GM18517 (cell line): ENCODE results near the gene SYTL1.
"Not testable (repeated sequence)": the region's sequence is repeated elsewhere in the genome, so short reads cannot be mapped to it uniquely, and the experiment has no call there.

Source experiments
- ATAC-seq: cut with Tn5 transposase; IDR thresholded peaks from one replicate; pipeline ENCODE4 v1.9.1; 2021; ENCODE audit warnings: mild to moderate bottlenecking, moderate library complexity; ENCODE audit not compliant: unreplicated experiment

The SYTL1 gene

GRCh38 chr1:27383039-27383605 lies 41.3 kb downstream of the SYTL1 start, which contains the start of gene CD164L2:
Gene CD164L2 (minus strand): TSS chr1:27383333. CDS start chr1:27383239, 94 bp downstream.
- ATAC-seq: no peak

GRCh38 chr1:27383661-27384060 lies 41.8 kb downstream of the SYTL1 start:
- ATAC-seq: no peak

DNA sequence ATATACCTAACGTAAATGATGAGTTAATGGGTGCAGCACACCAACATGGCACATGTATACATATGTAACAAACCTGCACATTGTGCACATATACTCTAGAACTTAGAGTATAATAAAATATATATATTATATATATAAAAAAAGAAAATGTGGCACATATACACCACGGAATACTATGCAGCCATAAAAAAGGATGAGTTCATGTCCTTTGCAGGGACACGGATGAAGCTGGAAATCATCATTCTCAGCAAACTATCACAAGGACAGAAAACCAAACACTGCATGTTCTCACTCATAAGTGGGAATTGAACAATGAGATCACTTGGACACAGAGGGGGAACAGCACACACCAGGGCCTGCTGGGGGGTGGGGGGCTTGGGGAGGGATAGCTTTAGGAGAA lies 43.0 kb downstream of the SYTL1 start:
- not testable (repeated sequence) for ATAC-seq

DNA sequence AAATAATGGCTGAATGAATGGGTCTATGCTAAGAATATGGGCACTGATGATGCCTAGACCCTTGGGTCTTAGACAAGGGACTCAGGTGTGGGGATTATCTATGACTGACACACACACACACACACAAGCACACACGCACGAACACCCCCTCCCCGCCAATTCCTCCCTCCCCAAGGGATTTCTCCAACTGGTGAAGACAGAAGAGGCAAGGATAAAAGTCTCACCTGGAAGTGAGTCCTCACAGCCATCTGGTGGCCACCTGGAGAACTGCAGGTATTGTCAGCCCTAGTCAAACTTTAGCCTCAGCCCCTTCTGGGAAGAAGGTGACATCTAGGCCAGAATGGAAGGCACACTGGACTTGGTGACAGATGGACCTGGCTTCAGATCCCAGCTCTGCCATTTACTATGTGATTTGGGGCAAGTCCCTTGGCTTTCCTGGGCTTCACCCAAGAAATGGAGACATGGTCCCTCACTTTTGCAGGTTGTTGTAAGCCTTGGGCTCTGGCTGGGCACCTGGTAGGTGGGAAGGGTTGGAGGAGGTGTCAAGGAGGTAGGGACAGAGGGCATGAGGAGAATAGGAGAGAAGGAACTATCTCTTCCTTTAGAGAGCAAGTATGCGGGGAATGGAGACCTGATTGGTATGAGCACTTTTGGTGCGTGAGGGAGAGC lies 46.6 kb downstream of the SYTL1 start:
- ATAC-seq: no peak

GRCh38 chr1:27391511-27392095 lies 49.8 kb downstream of the SYTL1 start:
- ATAC-seq: no peak

- ATAC-seq: peak; percentile 46
Measured at GRCh38 chr1:27392096-27392777, 50.4 kb downstream of the SYTL1 start, which contains the start of gene GPR3. Gene GPR3 (plus strand): TSS chr1:27392622. CDS start chr1:27393799, 1,177 bp downstream.

DNA sequence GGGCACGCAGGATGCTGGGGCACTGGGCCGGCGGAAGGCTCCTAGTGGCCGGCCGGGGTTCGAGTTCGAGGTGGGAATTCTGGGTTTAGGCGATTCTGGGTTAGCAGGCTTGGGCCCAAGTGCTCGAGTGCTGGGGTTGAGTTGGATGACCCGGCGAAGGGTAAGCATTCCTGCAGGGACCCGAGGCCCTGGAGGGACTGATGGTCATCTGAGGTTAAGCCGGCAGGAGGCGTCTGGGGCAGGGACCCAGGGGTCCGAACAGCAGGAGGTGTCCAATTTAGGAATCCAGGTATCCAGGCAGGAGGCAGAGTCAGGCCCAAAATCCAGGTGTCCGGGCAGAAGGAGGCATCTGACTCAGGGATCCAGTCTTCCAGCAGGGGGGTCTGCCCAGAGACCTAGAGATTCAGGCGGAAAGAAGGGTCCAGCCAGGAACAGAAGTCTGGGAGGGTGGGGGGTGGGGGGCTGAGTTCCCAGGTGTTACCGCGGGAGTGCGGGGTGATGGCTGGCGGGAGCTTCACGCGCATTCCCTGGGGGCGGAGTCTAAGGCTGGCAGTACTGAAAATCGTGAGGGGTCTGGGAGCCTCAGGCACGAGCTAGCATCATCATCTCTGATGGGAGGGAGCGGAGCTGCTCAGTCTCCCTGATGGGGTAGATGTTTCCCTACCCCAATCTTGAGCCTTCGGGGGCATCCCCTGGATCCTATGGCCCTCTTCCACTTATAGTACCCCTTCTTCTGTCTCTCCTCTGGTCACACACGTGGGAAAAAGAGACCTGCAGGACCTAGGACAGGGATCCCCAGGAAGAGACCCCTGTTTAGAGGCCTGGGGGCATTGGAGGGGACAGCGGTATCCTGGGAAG lies 51.2 kb downstream of the SYTL1 start:
- ATAC-seq: no peak

GRCh38 chr1:27393641-27394281 lies 51.9 kb downstream of the SYTL1 start:
- no peak for ATAC-seq

DNA sequence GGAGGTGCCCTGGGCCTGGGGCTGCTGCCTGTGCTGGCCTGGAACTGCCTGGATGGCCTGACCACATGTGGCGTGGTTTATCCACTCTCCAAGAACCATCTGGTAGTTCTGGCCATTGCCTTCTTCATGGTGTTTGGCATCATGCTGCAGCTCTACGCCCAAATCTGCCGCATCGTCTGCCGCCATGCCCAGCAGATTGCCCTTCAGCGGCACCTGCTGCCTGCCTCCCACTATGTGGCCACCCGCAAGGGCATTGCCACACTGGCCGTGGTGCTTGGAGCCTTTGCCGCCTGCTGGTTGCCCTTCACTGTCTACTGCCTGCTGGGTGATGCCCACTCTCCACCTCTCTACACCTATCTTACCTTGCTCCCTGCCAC lies 52.4 kb downstream of the SYTL1 start:
- ATAC-seq: no peak

DNA sequence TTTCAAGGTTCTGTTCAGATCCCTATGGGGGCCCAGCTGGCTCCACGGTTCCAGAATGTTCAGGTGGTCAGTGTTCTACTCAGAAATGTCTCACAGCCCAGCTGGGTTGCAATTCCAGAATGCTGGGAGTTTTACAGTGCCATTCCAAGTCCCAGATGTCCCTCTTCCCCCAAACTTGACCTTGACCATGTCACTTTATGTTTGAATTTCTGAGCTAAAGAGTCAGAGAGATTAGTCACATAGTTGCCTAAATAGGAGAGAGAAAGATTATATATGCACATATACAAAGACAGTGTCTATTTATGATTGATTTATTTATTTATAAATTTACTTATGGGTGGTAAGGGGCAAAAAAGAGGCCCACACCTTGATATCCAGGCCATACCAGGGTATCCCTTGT lies 53.1 kb downstream of the SYTL1 start:
- no peak for ATAC-seq

DNA sequence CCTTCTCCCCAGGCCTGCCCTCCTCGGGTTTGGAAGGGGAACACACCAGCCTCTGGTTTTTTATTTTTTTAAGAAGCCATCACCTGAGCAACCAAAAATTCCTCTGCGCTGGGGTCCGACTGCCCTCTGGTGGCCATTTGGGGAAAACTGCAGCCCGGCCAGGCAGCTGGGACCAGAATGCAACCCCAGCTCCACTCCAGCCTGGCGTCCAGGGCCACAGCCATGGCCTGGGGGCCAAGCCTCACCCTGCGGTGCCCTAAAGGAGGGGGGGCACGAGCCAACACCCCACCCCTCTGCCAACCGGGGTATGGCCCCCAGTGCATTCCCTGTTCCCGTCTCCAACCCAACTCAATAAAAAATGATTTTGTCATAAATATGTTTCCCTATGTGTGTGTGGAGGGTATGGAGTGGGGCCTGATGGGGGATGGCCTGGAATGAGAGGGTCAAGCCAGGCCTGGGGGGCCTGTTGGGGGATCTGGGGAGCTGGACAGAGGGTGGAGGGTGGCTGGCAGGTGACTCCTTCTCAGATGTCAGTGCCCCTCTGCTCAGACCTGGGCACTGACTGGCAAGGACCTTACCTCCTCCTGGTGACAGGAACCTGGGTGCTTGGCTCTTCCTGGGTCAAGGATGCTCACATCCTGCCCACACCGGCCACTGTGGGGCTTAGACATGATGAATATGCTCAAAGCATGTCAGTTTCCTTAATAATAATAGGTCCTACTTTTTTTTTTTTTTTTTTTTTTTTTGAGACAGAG lies 53.8 kb downstream of the SYTL1 start:
- ATAC-seq: no peak

- ATAC-seq: no peak
Measured at GRCh38 chr1:27397110-27397509, 55.3 kb downstream of the SYTL1 start.

GRCh38 chr1:27397749-27398148 lies 55.9 kb downstream of the SYTL1 start:
- no peak for ATAC-seq

DNA sequence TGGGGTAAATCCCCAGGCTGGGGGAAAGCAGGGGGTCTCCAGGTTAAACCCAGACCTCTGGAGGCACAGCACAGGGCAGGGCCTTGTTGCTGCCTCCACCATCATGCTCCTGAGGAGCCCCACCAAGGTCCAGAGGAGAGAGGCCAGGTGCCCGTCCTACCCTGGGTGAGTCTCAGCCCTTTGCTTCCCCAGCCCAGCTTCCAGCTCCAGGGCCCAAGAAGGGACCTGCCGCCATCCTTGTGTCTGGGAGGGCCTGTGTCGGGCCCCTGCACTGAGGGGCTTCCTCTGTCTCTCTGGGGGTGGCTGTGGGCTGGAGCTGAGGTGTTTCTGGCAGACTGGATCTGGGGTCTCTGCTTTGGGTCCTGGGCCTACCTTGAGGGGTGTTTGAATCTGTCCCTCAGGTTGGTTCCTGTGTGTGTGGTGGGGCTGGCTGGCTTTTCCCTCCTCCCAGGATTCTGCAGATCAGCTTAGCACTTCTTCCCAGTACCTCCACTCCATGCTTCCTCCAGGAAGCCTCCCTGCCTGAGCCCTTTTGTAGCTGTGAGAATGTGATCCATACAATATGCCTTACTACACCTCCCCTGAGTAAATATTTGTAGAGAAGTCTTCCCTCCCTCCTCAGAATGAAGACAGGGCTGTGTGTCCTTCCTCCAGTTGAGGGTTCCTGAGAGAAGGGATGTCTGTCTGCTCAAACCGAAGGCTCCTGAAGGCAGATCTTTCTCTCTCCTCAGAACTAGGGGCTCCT lies 56.8 kb downstream of the SYTL1 start:
- no peak for ATAC-seq

DNA sequence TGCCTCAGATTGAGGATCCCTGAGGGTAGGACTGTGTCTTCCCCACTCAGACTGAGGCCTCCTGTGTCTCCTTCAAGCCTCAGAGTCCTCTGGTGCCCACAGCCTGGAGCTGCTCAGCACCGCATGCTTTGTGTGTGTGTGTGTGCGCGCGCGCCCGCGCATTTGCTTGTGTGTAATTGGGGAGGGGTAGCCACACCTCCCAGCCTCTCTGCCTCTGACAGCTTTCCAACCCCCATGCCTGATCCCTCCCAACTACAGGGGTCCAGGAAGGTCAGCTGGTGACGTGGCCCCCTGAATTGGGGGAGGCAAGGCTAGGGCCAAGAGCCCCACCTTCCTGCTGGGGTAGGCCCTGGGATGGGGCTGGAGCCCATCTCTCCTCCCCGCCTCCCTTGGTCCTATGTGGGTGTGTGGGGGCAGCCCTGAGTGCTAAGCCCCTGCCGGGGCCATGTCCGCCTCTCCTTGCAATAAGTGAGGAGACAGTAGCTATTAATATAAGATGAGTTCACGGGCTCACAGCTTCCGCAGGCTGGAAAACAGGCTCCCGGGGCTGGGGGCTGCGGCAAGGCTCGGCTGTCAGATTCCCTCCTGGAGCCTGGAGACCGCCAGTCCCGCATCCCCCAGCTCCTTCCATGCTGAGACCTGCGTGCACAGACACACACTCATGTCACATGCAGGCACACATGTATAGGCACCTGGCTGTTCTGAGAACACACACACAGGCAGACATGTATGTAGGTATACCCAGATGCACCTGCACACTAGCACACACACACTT lies 57.6 kb downstream of the SYTL1 start:
- ATAC-seq: no peak

DNA sequence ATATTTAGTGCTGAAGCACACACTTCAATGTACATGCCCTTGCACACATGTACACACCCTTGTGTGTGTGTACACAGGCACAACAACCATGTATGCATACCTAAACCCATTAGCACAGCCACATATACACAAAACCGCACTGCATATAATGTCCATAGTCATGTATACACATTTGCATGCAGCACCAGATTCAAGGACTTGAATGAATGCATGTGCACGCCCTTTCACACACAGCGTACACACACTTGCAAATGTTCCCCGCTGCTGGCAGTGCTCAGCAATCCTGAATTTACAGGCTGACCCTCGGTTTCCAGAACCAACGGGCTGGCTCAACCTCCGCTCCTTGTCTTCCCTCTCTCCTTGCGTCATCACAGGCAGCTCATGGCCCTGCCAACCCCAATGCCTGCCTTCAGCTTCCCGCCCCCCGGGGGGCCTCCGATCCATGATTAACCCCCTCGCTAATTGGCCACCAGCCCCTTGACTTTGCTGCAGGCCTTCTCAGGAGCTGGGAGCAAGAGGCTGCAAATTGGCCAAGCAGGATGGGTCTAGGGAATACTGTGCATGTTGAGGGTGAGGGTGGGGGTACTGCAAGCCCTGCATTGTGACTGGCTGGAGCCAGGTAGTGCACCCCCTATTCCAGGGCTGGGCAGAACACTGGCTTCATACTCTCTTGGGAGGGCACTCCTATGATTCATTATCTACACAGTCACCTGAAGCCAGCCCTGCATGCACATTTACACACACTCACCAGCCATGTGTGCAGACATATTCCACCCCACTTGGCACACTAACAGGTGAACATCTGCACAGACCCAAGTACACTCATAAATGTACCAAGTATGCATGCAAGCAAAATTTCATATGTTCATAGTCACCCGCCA lies 58.5 kb downstream of the SYTL1 start:
- no peak for ATAC-seq

DNA sequence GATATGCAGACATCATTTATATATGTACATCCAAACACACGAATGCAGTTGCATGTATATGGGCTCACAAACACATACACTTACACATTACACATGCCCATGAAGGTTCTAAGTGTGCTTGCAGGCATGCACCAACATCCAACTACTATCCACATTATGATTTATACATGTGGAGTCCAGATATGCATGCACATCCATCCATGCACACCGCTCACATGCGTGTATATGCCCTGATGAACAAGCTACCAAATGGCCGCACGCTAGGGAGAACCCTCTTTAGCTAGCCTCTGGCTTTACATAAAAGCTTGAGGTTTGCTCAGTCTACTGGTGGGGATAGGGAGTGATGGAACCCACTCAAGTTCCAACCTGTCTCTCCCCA lies 59.1 kb downstream of the SYTL1 start:
- ATAC-seq: no peak
